K562 (cell line): ENCODE data around the gene POLRMT. TPM values are rescaled to one million over a fixed set of nuclear protein-coding genes. Genes with fewer than 3 reads are reported as not detected.

ENCODE experiments used
- ATF2 ChIP-seq: sonication (generic); formaldehyde crosslinking; IDR thresholded peaks from 2 replicates; pipeline ENCODE4 v1.8.1; 2022; ENCODE audit warnings: missing genetic modification reagents
- CREB5 ChIP-seq: fragments of 250-450 bp; sonication (Bioruptor Pico); IDR thresholded peaks from 2 replicates; pipeline ENCODE4 v1.5.0; 2020; ENCODE audit warnings: mild to moderate bottlenecking
- CTCFL ChIP-seq: IDR thresholded peaks from 2 replicates; pipeline ENCODE4 v1.6.1; 2011; ENCODE audit warnings: borderline replicate concordance, low read depth, mild to moderate bottlenecking, moderate library complexity, low read length; ENCODE audit not compliant: insufficient read depth, poor library complexity, severe bottlenecking
- ESRRB ChIP-seq: fragments of 250-450 bp; sonication (Bioruptor Pico); IDR thresholded peaks from 2 replicates; pipeline ENCODE4 v1.5.0; 2020; ENCODE audit warnings: mild to moderate bottlenecking, moderate library complexity, borderline replicate concordance
- GTF2B ChIP-seq: IDR thresholded peaks from 2 replicates; pipeline ENCODE4 v1.6.1; 2011; ENCODE audit not compliant: insufficient read length; ENCODE audit errors: extremely low read depth
- MAZ ChIP-seq, 2 experiments: fragments of 450-650 bp in 1 of 2; sonication (generic) in 1 of 2; formaldehyde crosslinking; IDR thresholded peaks in 1 of 2; conservative IDR thresholded peaks in 1 of 2; 2 replicates each; pipeline versions ENCODE4 v1.4.0 to v1.5.0; 2020; ENCODE audit warnings: mild to moderate bottlenecking in 1 of 2, missing genetic modification reagents in 1 of 2
- MEF2A ChIP-seq: IDR thresholded peaks from 2 replicates; pipeline ENCODE4 v1.6.1; 2011; ENCODE audit warnings: low read depth, mild to moderate bottlenecking, low read length, moderate library complexity; ENCODE audit not compliant: control insufficient read depth
- MIER1 ChIP-seq: fragments of 450-650 bp; IDR thresholded peaks from 2 replicates; pipeline ENCODE4 v1.6.1; 2016; ENCODE audit warnings: antibody characterized with exemption, mild to moderate bottlenecking, low read depth
- PCBP1 ChIP-seq: fragments of 200-400 bp; formaldehyde crosslinking; IDR thresholded peaks from 2 replicates; pipeline ENCODE4 v1.6.1; 2018; ENCODE audit warnings: mild to moderate bottlenecking, low read depth, low read length; ENCODE audit not compliant: poor library complexity, severe bottlenecking
- PTTG1 ChIP-seq: fragments of 450-650 bp; IDR thresholded peaks from 2 replicates; pipeline ENCODE4 v1.6.1; 2016; ENCODE audit warnings: low read depth, mild to moderate bottlenecking, missing genetic modification characterization, missing compliant biosample characterization
- RAD21 ChIP-seq, 2 experiments: fragments of 250-450 bp in 1 of 2; fragments of 450-650 bp in 1 of 2; sonication (Bioruptor Pico) in 1 of 2; formaldehyde crosslinking in 1 of 2; IDR thresholded peaks in 1 of 2; conservative IDR thresholded peaks in 1 of 2; 2 replicates each; pipeline versions ENCODE4 v1.4.0 to v1.8.0; 2020 to 2022; ENCODE audit warnings: mild to moderate bottlenecking in 2 of 2, moderate library complexity in 1 of 2
- RUNX1 ChIP-seq: sonication (generic); IDR thresholded peaks from 2 replicates; pipeline ENCODE4 v1.6.1; 2016; ENCODE audit warnings: antibody characterized with exemption, low read depth
- SREBF2 ChIP-seq: sonication (generic); formaldehyde crosslinking; IDR thresholded peaks from 2 replicates; pipeline ENCODE4 v1.4.0; 2020; ENCODE audit warnings: mild to moderate bottlenecking, missing genetic modification reagents
- TFE3 ChIP-seq: fragments of 450-650 bp; formaldehyde crosslinking; IDR thresholded peaks from 2 replicates; pipeline ENCODE4 v1.4.0; 2020; ENCODE audit warnings: mild to moderate bottlenecking, mixed read lengths
- USF1 ChIP-seq: sonication (generic); formaldehyde crosslinking; IDR thresholded peaks from 2 replicates; pipeline ENCODE4 v1.9.0; 2022; ENCODE audit warnings: mild to moderate bottlenecking, missing genetic modification reagents
- polyA plus RNA-seq, 8 experiments: library from polyadenylated mRNA; depleted of rRNA in 4 of 8; stranded (reverse) in 5 of 8; unstranded in 3 of 8; fragments of >200 nt; fragmentation: Nextera tagmentation in 2 of 8; fragmentation: Illumina TruSeq in 1 of 8; extraction: Ambion mirVana in 2 of 8; extraction: Trizol in 1 of 8; gene quantifications; 2 replicates each; pipeline versions ENCODE4 v1.2.1 to v1.2.3, GENCODE V29; 2011 to 2014; ENCODE audit warnings: inconsistent platforms in 1 of 8, missing spikeins in 1 of 8
- total RNA-seq, 7 experiments: library from RNA; depleted of rRNA in 6 of 7; stranded (reverse); fragments of >200 nt in 6 of 7; fragmentation: Illumina TruSeq in 2 of 7; extraction: Trizol in 2 of 7; gene quantifications; 2 replicates each; pipeline versions ENCODE4 v1.2.1 to v1.2.3, GENCODE V29; 2011 to 2021; ENCODE audit warnings: low replicate concordance in 1 of 7

Gene POLRMT
- total and polyA plus RNA-seq, 9 of the 15 experiments (the other 6 are each of a cell fraction or from before 2014, with no cell fraction given) = 30.3 to 144 (median 68.0) TPM

- peak in 1 of 2 experiments; percentile 12; a peak in 1 of 4 replicates for TF ChIP-seq MAZ (CRISPR knock-in tag; conservative IDR thresholded peaks at IDR 0.05 in 1 of 2, IDR thresholded peaks at IDR 0.05 in 1 of 2)
- TF ChIP-seq MEF2A = no peak
- TF ChIP-seq CTCFL = no peak
- TF ChIP-seq ATF2 (CRISPR knock-in tag) = no peak; the same call in 1 of the 2 replicates
- no peak for TF ChIP-seq RUNX1
- TF ChIP-seq CREB5 (CRISPR knock-in tag) = no peak
- TF ChIP-seq MIER1 = no peak
- no peak for TF ChIP-seq RAD21 (CRISPR knock-in tag; conservative IDR thresholded peaks at IDR 0.05 in 1 of 2, IDR thresholded peaks at IDR 0.05 in 1 of 2)
- TF ChIP-seq PCBP1 = peak; percentile 86
- TF ChIP-seq TFE3 (CRISPR knock-in tag) = no peak
- TF ChIP-seq ESRRB = no peak
- TF ChIP-seq SREBF2 (CRISPR knock-in tag) = no peak
- TF ChIP-seq GTF2B = no peak
- TF ChIP-seq PTTG1 = no peak
- no peak for TF ChIP-seq USF1 (CRISPR knock-in tag)
Observed at GRCh38 chr19:662207-662961, 29.0 kb upstream of the POLRMT start (continued).
